NCI-H2029 treated with DMSO at 0.1 percent for 48 hours (cell line): ENCODE results near the gene SLC35F1.

Experiments used
- DNase-seq: peaks from one replicate; lab custom pipeline; 2025; lab: John Stamatoyannopoulos, UW

SLC35F1 gene

DNA sequence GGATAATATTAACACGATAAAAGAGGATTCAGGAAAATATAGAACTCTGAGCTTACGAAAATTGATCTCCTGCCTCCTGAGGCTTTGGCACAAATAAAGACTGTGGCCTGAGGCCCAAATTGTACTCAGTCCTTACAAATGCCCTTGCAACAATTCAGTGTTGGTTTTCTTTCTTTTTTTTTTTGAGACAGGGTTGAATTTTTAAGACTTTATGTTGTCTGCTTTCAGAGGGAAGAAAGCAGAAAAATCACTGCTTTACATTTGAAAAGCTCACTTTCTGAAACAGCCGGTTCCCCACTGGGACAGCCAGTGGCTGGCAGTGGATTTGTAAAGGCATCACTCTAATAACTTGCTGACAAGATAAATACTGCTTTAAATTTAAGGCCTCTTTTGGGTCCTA is 290.5 kb downstream of the SLC35F1 start:
- no peak for DNase-seq

DNA sequence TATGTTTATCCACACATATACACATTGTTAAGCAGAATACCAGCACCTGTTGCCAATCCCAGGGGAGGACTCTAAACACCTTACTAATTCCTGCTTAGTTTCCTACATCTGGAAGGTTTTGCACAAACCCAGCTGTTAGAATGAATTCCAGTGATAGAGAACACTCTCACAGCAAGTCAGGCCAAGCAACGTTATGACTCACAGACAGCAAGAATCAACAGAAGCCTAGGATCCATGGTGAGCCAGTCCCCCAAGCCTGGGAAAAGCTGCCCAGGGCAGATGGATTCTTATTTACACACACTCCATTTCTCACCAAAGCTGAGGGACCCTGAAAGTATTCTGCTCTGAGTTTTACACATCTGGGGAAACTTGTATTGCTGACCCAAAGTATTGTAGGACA is 291.7 kb downstream of the SLC35F1 start:
- no peak for DNase-seq

DNA sequence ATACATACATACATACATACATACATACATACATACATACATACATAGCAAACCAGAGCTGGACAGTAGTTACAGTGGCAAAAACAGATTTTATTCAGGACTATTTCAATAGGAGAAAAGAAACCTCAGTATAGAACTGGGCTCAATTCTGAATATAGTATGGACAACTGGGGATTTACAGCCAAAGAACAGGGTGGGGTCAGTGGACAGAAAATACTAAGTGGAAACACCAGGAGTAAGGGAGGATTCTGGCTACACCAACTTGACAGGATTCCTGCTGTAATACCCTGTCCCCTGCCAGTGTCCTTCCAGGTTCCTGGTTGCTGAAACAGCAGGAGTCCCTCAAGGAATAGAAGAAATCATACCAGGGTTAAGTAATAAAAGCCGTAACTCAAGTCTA is 293.1 kb downstream of the SLC35F1 start:
- no peak for DNase-seq

DNA sequence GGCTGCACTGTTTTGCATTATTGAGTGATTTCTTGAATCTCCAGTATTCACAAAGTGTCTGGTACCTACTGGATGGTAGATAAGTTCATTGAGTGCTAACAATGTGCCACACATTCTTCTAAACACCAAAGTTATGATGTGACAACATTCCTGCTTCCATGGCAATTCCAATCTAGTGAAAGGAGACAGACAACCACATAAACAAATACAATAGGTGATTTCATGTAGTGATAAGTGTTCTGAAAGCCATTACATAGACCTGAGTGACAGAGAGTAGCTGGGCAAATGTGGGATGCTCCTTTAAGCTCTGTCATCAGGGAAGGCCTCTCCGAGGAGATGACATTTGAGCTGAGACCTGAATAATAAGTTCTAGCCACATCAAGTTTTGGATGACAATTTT is 295.5 kb downstream of the SLC35F1 start:
- DNase-seq: no peak

DNA sequence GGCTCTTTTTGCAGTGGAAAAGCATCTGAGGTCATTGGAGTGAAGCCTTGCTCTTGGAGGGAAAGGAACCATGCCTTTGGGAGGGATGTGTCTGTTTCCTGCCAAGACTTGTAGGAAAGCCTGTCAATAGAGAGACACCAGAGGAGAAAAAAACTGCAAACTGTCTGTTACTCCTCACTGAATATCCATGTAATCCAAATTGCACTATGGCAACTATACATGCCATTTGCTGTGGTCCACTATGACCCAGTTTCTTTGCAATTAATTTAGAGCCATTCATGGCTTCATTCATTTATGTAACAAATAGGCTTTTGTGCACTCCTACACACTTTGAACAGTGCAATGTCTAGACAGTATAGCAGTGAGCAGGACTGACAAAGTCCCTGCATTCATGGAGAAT is 296.5 kb downstream of the SLC35F1 start:
- no peak for DNase-seq

DNA sequence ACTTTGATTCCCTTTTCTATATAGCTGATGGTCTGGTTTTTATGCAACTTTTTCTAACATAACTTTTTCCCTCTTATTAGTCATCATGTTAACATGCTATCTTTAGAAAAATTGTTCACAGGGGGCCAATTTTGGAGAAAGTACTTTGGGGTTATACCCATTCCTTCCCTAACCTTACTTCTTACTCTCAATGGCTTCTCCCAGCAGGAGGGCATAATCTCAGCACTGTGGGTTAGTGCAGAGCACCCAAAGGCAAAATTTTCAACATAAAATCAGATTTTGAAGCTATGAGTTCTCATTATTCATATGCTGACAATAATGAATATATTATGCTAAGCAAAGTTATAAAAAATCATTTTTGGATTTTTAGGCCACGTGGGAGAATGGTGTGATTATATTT is 299.2 kb downstream of the SLC35F1 start:
- no peak for DNase-seq

DNA sequence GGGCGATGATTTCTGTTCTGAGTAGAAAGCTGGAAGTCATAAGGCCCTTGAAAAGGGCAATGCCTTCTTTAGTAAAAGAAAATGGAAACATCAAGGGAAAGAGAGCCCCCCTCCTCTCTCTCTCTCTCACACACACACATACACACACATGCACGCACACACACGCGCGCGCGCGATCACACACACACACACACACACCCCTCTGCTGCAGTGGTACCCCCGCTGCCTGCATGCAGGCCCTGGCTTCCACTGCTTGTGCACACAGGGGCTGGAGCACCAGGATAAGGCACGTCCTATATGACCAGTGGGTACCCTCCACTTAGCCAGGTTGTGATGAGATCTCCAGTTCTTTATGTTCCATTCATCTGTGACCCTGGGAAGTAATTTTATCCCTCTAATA is 300.9 kb downstream of the SLC35F1 start:
- DNase-seq: no peak

DNA sequence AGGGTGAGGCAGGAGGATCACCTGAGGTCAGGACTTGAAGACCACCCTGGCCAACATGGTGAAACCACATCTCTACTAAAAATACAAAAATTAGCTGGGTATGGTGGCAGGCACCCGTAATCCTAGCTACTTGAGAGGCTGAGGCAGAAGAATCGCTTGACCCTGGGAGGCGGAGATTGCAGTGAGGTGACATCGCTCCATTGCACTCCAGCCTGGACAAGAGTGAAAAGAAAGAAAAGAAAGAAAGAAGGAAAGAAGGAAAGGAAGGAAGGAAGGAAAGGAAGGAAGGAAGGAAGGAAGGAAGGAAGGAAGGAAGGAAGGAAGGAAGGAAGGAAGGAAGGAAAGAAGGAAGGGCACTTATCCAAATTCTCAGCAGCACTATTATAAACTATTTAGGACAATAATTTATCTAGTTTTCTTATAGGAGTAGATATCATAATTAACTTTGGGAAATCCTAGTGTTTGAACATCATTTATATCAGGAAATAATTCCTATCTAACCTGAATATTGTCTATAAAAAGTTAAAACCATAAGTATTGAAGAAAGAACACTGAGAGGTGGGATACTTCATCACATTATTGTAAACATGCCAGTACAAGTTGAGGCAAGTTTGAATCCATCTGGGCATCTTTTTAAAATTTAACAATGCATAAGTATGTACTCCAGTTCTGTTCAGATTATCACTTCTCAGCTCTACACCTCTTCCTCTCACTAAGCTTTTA is 305.5 kb downstream of the SLC35F1 start:
- no peak for DNase-seq

DNA sequence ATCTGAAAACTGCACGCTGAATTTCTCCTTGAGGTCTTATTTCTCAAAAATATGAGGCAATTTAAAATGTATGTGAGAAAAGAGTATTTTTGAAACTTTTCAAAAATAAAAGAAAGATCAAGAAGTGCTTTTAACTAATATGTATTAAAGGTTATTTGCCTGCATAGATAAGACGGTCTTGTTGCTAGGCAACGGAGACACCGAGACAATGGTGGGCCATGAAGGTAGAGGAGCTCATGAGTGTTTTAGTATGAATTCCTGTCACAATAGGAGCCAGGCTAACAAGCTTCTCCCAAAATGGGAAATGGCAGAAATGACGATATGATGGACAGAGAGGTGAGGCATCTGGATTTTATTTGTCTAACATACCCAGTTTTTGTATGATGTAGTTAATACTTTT is 308.2 kb downstream of the SLC35F1 start:
- no peak for DNase-seq

DNA sequence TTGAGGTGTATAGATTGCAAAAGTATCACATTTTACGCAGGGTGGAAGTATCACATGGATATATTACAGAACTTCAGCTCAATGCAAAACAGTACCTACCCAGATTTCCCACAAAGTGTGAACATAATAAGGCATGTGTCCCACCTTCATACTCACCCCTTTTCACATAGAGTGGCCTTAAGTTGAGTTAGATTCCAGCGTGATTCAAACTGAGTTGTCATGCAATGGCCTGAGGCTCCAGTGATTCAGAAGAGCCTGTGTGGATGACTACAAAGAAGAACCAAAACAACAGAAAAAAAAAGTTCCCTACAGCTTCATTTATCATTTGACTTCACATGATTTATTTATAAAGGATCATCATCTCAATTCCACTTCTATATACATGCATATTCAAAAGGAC is 309.7 kb downstream of the SLC35F1 start:
- no peak for DNase-seq

DNA sequence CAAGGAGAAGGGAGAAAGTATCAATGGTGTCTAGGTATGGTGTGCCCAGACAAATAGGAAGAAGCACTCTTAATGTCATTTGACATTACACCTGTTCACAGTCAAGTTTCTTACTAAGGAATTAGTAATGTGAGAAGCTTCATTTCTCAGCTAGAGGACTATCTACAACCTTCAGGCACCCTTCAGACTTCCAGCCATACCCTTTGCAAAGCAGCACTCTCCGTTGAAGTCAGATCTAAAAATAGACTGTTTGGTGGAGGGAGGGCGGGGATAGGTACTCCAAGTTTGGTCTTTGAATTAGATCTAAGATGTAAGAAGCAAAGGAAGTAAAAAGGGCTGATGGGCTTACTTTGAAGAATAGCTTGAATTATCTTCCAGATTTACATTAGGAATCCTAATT is 311.1 kb downstream of the SLC35F1 start:
- DNase-seq: no peak

DNA sequence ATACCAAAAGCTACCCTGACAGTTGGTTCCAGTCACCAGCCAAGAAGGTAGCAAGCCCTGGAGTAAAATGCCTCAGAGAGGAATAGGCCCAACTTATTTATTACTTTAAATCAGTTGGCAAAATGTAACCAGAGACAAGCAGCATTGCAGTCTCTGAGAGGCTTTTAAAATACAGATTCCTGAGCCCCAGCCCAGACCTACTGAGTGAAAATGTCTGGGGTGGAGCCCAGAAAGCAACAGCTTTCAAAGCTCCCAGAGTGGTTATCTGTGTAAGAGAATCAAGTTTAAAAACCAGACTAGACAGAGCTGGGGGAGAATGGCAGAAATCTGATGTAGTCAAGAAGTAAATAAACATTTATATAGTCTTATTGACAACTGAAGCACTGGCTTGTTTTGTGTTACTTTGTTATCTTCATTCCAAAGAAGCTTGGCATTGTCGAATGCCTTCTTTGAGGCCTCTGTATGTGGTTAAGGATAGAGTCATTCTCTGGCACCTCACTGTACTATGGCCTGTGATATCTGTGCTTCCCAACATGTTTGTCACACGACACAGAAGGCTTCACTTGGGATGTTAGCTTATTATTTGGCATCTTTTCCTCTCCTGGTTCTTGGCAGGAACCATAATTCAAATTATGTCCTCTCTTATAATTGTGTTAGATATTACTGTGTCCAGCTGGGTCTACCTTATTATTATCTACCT is 313.5 kb downstream of the SLC35F1 start:
- DNase-seq: no peak

DNA sequence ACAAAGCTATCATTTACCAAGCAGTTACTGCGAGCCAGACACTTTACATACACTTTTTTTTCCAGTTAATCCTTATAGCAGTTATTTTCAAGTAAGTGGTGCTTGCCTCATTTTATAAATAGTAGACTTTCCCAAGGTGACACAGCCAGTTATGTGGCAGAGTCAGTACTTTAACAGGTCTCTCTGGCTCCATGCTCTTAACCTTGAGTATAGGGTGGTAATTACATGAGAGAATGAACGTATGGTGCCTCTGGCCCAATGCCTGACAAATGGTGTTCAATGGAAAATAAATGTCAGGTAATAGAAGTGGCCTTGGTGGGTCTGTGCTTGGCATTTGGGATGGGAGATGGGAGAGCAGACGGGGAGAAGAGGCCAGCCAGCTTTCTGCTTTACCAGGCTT is 316.3 kb downstream of the SLC35F1 start:
- no peak for DNase-seq

DNA sequence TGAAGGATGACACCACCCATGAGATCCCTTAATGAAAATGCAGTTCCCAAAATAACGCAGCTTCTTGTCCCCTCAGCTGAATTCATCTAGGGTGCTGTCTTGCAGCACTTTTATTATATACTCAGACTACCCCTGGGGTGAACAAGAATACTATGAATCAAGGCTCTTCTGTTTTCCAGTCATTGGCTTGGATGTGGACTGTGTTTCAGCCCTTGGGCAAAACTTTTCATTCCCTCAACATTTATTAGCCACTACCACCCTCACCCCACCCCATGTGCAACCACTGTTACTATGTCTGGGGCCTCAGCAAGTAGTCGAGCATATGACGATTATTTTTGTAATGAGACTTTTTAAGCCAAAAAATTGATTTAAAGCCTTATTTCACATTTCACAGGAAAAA is 321.8 kb downstream of the SLC35F1 start:
- no peak for DNase-seq

DNA sequence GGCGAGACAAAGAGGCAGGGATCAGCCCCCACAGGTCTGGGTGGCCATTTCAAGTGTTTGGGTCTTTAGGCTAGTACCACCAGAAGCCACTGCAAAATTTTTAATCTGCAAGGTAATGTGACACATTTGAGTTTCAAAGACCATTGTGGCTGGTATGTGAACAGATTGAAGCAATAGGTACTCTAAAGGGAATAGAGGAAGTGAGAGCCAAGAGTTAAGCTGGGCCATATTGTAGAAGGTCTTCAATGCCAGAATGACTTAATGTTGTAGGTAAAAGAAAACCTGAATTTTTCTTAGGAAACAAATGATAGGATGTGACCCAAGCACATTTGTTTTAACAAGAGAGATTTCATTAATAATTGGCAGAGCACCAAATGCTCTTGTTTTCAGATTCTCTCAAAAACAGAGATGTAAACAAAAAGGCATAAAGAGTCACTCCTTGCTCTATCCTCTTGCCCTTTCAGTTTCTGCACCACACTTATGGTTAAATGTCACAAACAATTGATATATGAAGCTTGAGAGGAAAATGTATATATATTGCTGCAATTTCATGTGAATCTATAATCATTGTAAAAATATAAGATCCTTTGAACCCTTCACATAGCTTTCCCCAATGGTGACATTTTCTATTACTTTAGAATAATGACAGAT is 333.9 kb downstream of the SLC35F1 start:
- DNase-seq: no peak

DNA sequence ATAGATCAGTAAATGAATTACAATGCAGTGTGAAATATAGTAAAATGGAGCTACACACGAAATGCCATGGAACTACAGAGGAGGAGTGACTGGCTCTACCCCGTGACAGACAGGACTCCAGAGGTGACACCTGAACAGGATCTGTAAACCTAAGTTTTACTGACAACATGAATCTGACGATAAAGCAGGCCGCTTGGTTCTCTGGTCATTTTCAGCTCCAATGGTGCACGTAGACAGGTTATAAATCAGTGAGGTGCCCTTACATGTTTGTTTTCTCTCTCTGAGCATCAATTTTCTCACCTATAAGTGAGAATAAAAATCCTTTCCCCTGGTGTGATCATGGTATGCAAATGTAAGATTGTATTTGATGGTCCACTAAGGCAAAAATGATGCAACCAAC is 339.3 kb downstream of the SLC35F1 start:
- DNase-seq: no peak

DNA sequence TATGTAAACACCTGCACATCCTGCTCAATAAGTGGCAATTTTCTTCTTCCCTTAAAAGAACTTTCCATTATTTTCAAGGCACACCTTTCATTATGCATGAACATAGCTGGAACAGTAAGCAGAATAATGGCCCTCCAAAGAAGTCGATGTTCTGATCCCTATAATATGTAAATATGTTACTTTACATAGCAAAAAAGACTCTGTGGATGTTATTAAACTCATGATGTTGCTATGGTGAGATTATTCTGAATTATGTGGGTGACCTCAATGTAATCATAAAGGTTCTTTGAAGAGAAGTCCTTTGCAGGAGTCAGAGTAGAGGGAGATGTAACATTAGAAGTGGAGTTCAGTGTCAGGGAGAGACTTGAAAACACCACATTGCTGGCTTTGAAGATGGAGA is 341.1 kb downstream of the SLC35F1 start:
- DNase-seq: no peak

DNA sequence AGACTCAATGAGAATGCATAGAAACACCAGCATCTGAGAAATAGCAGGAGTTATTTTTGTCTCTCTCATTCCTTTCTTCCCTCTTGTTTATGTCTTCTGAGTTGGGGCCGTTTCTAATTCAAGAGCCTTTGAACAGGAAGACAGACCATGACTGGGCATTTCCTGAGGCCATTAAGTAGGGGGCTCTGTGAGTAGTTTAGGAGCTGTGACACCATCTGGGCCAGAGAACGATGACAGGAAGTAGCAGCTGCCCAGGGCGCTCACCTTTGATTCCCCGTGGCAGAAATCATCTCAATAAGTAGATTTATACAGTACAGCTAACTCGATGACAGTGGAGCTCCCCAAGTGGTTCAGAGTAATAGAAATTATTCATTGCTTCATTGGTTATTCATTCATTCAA is 342.6 kb downstream of the SLC35F1 start:
- no peak for DNase-seq

DNA sequence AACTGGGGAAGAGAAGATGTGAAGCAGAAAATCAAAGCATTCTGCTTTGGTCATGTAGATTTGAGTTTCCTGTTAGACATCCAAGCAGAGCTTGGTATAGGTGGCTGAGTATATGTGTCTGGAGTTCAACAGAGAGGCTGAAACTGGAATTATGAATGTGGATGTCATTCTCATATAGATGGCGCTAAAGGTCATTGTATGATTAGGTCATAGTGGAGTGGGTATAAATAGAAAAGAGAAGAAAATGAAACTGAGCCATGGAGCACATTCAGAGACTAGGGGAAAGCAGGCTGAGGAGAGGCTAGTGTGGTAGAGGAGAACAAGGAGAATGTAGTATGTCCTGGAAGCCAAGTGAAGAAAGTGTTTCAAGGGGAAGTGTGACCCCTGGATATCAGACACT is 345.4 kb downstream of the SLC35F1 start:
- no peak for DNase-seq

DNA sequence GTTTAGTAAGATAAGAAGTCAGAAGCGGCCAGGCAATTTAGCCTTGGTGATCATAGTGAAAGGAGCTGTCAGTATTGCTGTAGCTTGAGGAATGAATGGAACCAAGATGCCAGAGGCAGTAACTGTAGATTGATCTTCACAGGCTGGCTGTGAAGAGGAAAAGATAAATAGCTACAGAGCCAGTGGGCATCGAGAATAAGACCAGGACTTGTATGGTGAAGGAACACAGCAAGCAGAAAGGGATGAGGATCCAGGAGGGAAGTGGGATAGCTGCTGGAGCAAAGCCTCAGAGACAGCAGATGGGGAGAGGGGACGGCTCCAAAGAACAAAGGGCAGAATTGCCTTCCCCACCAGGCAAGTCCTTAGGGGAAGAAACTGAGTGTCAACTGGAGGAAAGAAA is 346.7 kb downstream of the SLC35F1 start:
- DNase-seq: no peak

DNA sequence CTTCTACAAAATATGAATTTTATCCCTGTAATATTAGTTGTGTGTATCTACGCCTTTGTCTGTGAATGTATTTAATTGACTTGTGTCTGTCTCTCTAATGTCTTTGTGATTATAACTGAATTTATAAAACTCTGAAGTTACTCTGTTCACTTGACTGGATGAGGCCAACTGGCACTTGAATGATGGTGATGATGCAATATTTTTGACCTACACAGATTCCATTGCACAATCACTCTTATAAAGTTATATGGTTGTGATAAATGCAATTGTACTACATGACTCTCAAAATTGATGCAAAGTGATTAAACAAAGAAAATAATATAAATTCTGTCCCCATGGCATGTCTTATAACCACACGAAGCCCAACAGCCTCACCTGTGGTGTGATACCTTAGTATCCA is 353.8 kb downstream of the SLC35F1 start:
- no peak for DNase-seq

DNA sequence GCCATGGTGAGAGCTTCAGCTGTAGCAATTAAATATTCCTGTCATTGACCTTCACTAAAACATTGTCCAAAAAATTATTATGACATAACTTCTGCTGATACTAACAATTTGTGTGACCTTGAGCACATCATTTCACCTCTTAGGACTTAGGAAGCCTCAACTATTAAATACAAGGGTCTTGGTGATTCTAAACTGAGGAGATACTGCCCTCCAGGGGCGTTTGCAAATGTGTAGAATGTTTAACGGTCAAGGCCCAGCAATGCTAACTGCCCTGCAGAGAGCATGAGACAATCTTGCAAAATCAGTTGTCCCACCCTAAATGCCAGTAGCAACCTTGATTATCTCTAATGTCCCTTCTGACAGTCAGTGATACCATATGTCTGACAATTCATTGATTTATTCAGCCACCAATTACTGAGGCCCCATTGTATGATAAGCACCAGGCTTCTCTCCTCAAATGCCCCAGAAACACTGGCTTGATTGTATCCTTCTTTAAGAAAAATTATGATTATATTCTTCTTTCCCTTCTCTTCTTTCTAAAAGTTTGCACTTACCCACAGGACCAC is 356.9 kb downstream of the SLC35F1 start:
- DNase-seq: no peak

DNA sequence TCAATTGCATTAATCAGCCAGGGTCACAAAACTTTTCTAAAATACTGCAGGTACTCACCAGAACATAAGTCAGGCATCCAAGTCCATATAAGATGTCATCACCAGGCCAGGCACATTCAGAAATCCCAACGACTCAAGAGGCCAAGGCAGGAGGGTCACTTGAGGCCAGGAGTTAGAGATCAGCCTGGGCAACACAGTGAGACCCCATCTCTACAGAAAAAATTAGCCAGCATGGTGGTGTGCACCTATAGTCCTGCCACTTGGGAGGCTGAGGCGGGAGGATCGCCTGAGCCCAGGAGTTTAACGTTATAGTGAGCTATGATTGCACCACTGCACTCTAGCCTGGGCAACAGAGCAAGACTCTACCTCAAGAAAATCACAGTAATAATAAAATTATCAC is 362.6 kb downstream of the SLC35F1 start:
- DNase-seq: no peak
